HEK293 (cell line): ENCODE results near the gene CYBRD1.
A peak's percentile ranks its signal among the peaks of the same experiment; 100 is the strongest.
"Not testable (repeated sequence)": the region's sequence is repeated elsewhere in the genome, so short reads cannot be mapped to it uniquely, and the experiment has no call there.

Experiments used
- CTCF ChIA-PET: fragments of 350-600 bp; formaldehyde crosslinking; extraction: SDS; loops from one replicate; lab custom pipeline; 2021; ENCODE audit warnings: antibody characterized with exemption; lab: Yijun Ruan, JAX
- POLR2A ChIA-PET: fragments of 300-600 bp; formaldehyde crosslinking; extraction: SDS; loops from one replicate; lab custom pipeline; 2020; ENCODE audit warnings: antibody characterized with exemption, inconsistent platforms; lab: Yijun Ruan, JAX
- H3K27ac ChIP-seq: fragments of 200-500 bp; sonication (Bioruptor generic); 2 replicates; pipeline ENCODE4 v1.5.1; 2014; ENCODE audit warnings: low read depth, low read length, control low read depth, inconsistent platforms; ENCODE audit errors: extremely low read depth
- H3K36me3 ChIP-seq, 2 experiments: fragments of 200-500 bp in 1 of 2; sonication (Bioruptor generic) in 1 of 2; 1 replicate in 1 of 2; 2 replicates in 1 of 2; pipeline ENCODE4 v1.5.1; 2014 to 2017; ENCODE audit warnings: inconsistent platforms in 2 of 2, low read length in 2 of 2; ENCODE audit not compliant: control insufficient read depth in 2 of 2, insufficient read depth in 1 of 2
- H3K4me1 ChIP-seq: fragments of 200-500 bp; sonication (Bioruptor generic); 2 replicates; pipeline ENCODE4 v1.5.1; 2014; ENCODE audit warnings: mild to moderate bottlenecking, low read length, inconsistent platforms; ENCODE audit not compliant: control insufficient read depth, insufficient read depth
- H3K4me3 ChIP-seq: 2 replicates; pipeline ENCODE4 v1.5.1; 2011; ENCODE audit warnings: low read depth, mild to moderate bottlenecking, control low read depth, low read length, moderate library complexity
- H3K9me3 ChIP-seq: fragments of 200-500 bp; sonication (Bioruptor generic); 2 replicates; pipeline ENCODE4 v1.5.1; 2014; ENCODE audit warnings: low read depth, low read length, inconsistent platforms; ENCODE audit not compliant: control insufficient read depth, insufficient read depth
- GLI2 ChIP-seq: fragments of 450-650 bp; formaldehyde crosslinking; IDR thresholded peaks from 2 replicates; pipeline ENCODE4; 2017; ENCODE audit warnings: missing biosample characterization, missing genetic modification characterization, low read depth, borderline replicate concordance
- GLIS1 ChIP-seq: fragments of 450-650 bp; formaldehyde crosslinking; IDR thresholded peaks from 2 replicates; pipeline ENCODE4 v1.5.1; 2016; ENCODE audit warnings: missing biosample characterization, missing genetic modification characterization
- OSR2 ChIP-seq: fragments of 450-650 bp; formaldehyde crosslinking; IDR thresholded peaks from 2 replicates; pipeline ENCODE4 v1.5.1; 2016; ENCODE audit warnings: missing biosample characterization, missing genetic modification characterization
- PRDM1 ChIP-seq: fragments of 450-650 bp; formaldehyde crosslinking; IDR thresholded peaks from 2 replicates; pipeline ENCODE4; 2016; ENCODE audit warnings: missing biosample characterization, missing genetic modification characterization
- SALL2 ChIP-seq: fragments of 450-650 bp; formaldehyde crosslinking; IDR thresholded peaks from 2 replicates; pipeline ENCODE4 v1.5.0; 2017; ENCODE audit warnings: missing biosample characterization, mild to moderate bottlenecking, missing genetic modification characterization, borderline replicate concordance
- SETDB1 ChIP-seq: IDR thresholded peaks from one replicate; pipeline ENCODE4 v1.6.1; 2017; ENCODE audit warnings: mild to moderate bottlenecking, low read length, moderate library complexity, mixed read lengths; ENCODE audit not compliant: insufficient read length
- TCF7L2 ChIP-seq: IDR thresholded peaks from 2 replicates; pipeline ENCODE4 v1.6.1; 2011; ENCODE audit warnings: low read depth, mild to moderate bottlenecking, inconsistent platforms, low read length, moderate library complexity, borderline replicate concordance
- ZBTB7A ChIP-seq: fragments of 450-650 bp; formaldehyde crosslinking; IDR thresholded peaks from 2 replicates; pipeline ENCODE4 v1.5.1; 2016; ENCODE audit warnings: low read depth, missing biosample characterization, missing genetic modification characterization
- ZFHX2 ChIP-seq: fragments of 450-650 bp; formaldehyde crosslinking; conservative IDR thresholded peaks from 2 replicates; pipeline ENCODE4 v1.5.1; 2016; ENCODE audit warnings: missing biosample characterization, missing genetic modification characterization
- ZNF112 ChIP-seq: fragments of 450-650 bp; formaldehyde crosslinking; IDR thresholded peaks from 2 replicates; pipeline ENCODE4 v1.5.0; 2017; ENCODE audit warnings: missing biosample characterization, missing genetic modification characterization
- ZNF2 ChIP-seq: fragments of 450-650 bp; formaldehyde crosslinking; IDR thresholded peaks from 2 replicates; pipeline ENCODE4 v1.5.1; 2016; ENCODE audit warnings: missing biosample characterization, missing genetic modification characterization
- ZNF311 ChIP-seq: fragments of 450-650 bp; formaldehyde crosslinking; IDR thresholded peaks from 2 replicates; pipeline ENCODE4 v1.5.1; 2017; ENCODE audit warnings: missing biosample characterization, missing genetic modification characterization, borderline replicate concordance
- ZNF426 ChIP-seq: fragments of 450-650 bp; formaldehyde crosslinking; IDR thresholded peaks from 2 replicates; pipeline ENCODE4 v1.5.1; 2017; ENCODE audit warnings: missing biosample characterization, missing genetic modification characterization, mild to moderate bottlenecking, inconsistent platforms, moderate library complexity
- ZNF561 ChIP-seq: fragments of 450-650 bp; IDR thresholded peaks from 2 replicates; pipeline ENCODE4 v1.5.1; 2018; ENCODE audit warnings: missing biosample characterization, missing genetic modification characterization, borderline replicate concordance
- ZNF585B ChIP-seq: fragments of 450-650 bp; formaldehyde crosslinking; IDR thresholded peaks from 2 replicates; pipeline ENCODE4 v1.5.1; 2016; ENCODE audit warnings: missing biosample characterization, missing genetic modification characterization
- ZNF600 ChIP-seq: fragments of 450-650 bp; formaldehyde crosslinking; IDR thresholded peaks from 2 replicates; pipeline ENCODE4 v1.5.1; 2016; ENCODE audit warnings: missing biosample characterization, missing genetic modification characterization
- ZNF677 ChIP-seq: fragments of 450-650 bp; IDR thresholded peaks from 2 replicates; pipeline ENCODE4 v1.5.0; 2018; ENCODE audit warnings: missing biosample characterization, mild to moderate bottlenecking, missing genetic modification characterization, moderate library complexity
- ZNF76 ChIP-seq: fragments of 450-650 bp; formaldehyde crosslinking; IDR thresholded peaks from 2 replicates; pipeline ENCODE4; 2016; ENCODE audit warnings: low read depth, missing biosample characterization, missing genetic modification characterization, borderline replicate concordance
- TF ChIP-seq, protein P1 (sequence below): fragments of 450-650 bp; formaldehyde crosslinking; IDR thresholded peaks from 2 replicates; pipeline ENCODE4 v1.5.1; 2016; ENCODE audit warnings: missing biosample characterization, missing genetic modification characterization
- TF ChIP-seq, protein P2 (sequence below): fragments of 450-650 bp; formaldehyde crosslinking; IDR thresholded peaks from 2 replicates; pipeline ENCODE4 v1.5.1; 2016; ENCODE audit warnings: missing biosample characterization, missing genetic modification characterization
- TF ChIP-seq, protein P3 (sequence below): fragments of 450-650 bp; formaldehyde crosslinking; IDR thresholded peaks from 2 replicates; pipeline ENCODE4 v1.5.1; 2017; ENCODE audit warnings: missing biosample characterization, missing genetic modification characterization
- TF ChIP-seq, protein P4 (sequence below): fragments of 450-650 bp; formaldehyde crosslinking; IDR thresholded peaks from 2 replicates; pipeline ENCODE4 v1.5.1; 2016; ENCODE audit warnings: missing biosample characterization, missing genetic modification characterization

Gene CYBRD1

DNA sequence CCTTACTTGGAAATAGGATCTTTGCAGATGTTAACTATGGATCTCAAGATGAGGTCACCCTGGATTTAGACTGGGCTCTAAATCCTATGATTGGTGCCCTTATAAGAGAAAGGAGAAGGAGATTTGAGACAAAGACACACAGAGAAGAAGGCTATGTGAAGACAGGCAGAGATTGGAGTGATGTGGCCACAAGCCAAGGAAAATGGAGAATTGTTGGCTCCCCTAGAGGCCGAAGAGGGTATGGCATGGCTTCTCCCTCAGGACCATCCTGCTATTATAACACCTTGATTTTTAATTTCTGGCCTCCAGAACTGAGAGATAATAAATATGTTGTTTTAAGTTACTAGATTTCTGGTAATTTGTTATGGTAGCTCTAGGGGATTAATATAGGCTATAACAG lies 7.6 kb downstream of the CYBRD1 start (continued):
- TF ChIP-seq, protein P1, sequence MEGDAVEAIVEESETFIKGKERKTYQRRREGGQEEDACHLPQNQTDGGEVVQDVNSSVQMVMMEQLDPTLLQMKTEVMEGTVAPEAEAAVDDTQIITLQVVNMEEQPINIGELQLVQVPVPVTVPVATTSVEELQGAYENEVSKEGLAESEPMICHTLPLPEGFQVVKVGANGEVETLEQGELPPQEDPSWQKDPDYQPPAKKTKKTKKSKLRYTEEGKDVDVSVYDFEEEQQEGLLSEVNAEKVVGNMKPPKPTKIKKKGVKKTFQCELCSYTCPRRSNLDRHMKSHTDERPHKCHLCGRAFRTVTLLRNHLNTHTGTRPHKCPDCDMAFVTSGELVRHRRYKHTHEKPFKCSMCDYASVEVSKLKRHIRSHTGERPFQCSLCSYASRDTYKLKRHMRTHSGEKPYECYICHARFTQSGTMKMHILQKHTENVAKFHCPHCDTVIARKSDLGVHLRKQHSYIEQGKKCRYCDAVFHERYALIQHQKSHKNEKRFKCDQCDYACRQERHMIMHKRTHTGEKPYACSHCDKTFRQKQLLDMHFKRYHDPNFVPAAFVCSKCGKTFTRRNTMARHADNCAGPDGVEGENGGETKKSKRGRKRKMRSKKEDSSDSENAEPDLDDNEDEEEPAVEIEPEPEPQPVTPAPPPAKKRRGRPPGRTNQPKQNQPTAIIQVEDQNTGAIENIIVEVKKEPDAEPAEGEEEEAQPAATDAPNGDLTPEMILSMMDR (tag by site-specific recombination) = 0 out of 2 replicates have a peak, but pooled peaks have one; percentile 45
- TF ChIP-seq TCF7L2 = no peak
- TF ChIP-seq OSR2 (tag by site-specific recombination) = no peak
- TF ChIP-seq ZNF561 (tag by site-specific recombination) = no peak
- no peak for TF ChIP-seq ZNF426 (tag by site-specific recombination)
- TF ChIP-seq ZNF311 (tag by site-specific recombination) = no peak
- TF ChIP-seq ZNF677 (tag by site-specific recombination) = no peak
- TF ChIP-seq ZNF112 (tag by site-specific recombination) = no peak

DNA sequence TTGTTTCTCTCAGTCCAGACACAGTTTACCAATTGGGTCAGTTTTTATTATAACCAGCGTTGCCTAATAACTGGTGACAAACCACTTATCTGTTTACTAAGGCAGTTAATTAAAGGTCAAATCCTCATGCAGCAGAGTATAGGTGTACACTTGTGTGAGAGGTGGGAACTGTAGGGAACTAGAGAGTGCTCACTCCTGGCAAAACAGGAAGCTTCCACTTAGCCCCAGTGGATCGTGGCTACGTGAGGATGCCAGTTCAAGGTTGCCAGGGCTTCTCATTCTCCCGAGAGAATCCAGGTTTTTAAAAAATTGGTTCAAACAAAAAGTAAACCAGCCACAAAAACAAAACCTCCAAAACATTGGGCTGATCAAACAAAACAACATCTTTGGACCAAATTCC lies 8.1 kb downstream of the CYBRD1 start:
- H3K36me3 ChIP-seq = no peaks in the 10 kb centered on the region
- H3K4me3 ChIP-seq = no peak overlapping the region
- H3K9me3 ChIP-seq = no peaks in the 10 kb centered on the region
- 0 out of 2 replicates have a peak, but pooled peaks cover 2% of the 10 kb centered on the region for H3K4me1 ChIP-seq
- H3K27ac ChIP-seq = no peak overlapping the region
- ChIA-PET CTCF (interaction anchor here (0.5 to 1.5 kb wide), 6 partner anchors 8 to 576 kb away, joined by 3 to 6 read pairs (median 4); no protein-coding TSS in a partner anchor), POLR2A (no interaction called here)
- TF ChIP-seq, protein P2, sequence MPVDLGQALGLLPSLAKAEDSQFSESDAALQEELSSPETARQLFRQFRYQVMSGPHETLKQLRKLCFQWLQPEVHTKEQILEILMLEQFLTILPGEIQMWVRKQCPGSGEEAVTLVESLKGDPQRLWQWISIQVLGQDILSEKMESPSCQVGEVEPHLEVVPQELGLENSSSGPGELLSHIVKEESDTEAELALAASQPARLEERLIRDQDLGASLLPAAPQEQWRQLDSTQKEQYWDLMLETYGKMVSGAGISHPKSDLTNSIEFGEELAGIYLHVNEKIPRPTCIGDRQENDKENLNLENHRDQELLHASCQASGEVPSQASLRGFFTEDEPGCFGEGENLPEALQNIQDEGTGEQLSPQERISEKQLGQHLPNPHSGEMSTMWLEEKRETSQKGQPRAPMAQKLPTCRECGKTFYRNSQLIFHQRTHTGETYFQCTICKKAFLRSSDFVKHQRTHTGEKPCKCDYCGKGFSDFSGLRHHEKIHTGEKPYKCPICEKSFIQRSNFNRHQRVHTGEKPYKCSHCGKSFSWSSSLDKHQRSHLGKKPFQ (tag by site-specific recombination) = peak; percentile 49; the same call in 1 of the 2 replicates
- TF ChIP-seq, protein P3, sequence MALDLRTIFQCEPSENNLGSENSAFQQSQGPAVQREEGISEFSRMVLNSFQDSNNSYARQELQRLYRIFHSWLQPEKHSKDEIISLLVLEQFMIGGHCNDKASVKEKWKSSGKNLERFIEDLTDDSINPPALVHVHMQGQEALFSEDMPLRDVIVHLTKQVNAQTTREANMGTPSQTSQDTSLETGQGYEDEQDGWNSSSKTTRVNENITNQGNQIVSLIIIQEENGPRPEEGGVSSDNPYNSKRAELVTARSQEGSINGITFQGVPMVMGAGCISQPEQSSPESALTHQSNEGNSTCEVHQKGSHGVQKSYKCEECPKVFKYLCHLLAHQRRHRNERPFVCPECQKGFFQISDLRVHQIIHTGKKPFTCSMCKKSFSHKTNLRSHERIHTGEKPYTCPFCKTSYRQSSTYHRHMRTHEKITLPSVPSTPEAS (tag by site-specific recombination) = no peak
- TF ChIP-seq, all 188 proteins: peak for 1

DNA sequence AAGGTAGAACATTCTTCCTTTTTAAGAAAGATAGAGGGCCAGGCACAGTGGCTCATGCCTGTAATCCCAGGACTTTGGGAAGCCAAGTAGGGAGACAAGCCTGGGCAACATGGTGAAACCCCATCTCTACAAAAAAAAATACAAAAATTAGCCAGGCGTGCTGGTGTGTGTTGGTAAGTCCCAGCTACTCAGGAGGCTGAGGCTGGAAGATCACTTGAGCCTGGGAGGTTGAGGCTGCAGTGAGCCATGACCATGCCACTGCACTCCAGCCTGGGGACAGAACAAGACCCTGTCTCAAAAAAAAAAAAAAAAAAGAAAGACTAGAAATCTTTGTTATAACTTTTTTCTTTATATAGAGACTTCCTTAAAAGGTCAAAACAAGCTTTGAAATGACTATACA lies 8.6 kb downstream of the CYBRD1 start:
- H3K27ac ChIP-seq, H3K4me3 ChIP-seq, H3K36me3 ChIP-seq, H3K4me1 ChIP-seq, H3K9me3 ChIP-seq: not testable (repeated sequence)
- POLR2A ChIA-PET = interaction anchor here (0.7 kb wide), 1 partner anchor 66 kb away, joined by 7 read pairs; no protein-coding TSS in a partner anchor
- CTCF ChIA-PET = interaction anchor here (0.5 to 1.4 kb wide), 7 partner anchors 9 to 576 kb away, joined by 3 to 5 read pairs (median 3); partner anchors contain the start of gene CYBRD1

DNA sequence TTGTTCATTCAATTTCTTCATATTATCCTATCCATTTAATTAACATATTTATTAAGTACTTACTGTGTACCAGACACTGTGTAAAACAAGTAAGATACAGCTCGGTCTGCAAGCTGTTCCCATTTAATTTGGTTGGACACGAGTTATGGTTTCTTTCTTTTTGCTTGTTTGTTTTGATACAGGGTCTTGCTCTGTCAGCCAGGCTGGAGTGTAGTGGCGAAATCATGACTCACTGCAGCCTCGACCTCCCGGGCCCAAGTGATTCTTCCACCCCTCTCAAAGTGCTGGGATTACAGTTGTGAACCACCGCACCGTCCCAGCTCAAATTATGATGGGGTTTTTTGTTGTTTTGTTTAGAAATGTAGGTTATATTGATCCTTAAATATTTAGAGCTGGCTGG lies 9.0 kb downstream of the CYBRD1 start:
- Histone ChIP-seq H3K36me3 (no peaks in the 10 kb centered on the region), H3K4me1 (0 out of 2 replicates have a peak, but pooled peaks cover 2% of the 10 kb centered on the region), H3K4me3 (no peak overlapping the region), H3K9me3 (no peaks in the 10 kb centered on the region), H3K27ac (no peak overlapping the region)
- ChIA-PET CTCF (interaction anchor here (0.6 to 1.9 kb wide), 6 partner anchors 9 to 26 kb away, joined by 3 to 5 read pairs (median 4); partner anchors contain the start of gene CYBRD1), POLR2A (interaction anchor here (0.7 to 0.8 kb wide), 2 partner anchors 8 to 67 kb away, joined by 3 to 7 read pairs; no protein-coding TSS in a partner anchor)
- TF ChIP-seq ZNF585B (tag by site-specific recombination) (no peak), ZFHX2 (tag by site-specific recombination) (no peak), SETDB1 (no peak), PRDM1 (tag by site-specific recombination) (no peak), GLIS1 (tag by site-specific recombination) (peak; percentile 45; the same call in 1 of the 2 replicates), ZNF2 (tag by site-specific recombination) (peak; percentile 94), ZNF76 (tag by site-specific recombination) (no peak), ZBTB7A (tag by site-specific recombination) (no peak), GLI2 (tag by site-specific recombination) (no peak), ZNF600 (0 out of 2 replicates have a peak, but pooled peaks have one; percentile 24), SALL2 (tag by site-specific recombination) (no peak)
- TF ChIP-seq, protein P3 (tag by site-specific recombination) = no peak
- TF ChIP-seq, protein P4, sequence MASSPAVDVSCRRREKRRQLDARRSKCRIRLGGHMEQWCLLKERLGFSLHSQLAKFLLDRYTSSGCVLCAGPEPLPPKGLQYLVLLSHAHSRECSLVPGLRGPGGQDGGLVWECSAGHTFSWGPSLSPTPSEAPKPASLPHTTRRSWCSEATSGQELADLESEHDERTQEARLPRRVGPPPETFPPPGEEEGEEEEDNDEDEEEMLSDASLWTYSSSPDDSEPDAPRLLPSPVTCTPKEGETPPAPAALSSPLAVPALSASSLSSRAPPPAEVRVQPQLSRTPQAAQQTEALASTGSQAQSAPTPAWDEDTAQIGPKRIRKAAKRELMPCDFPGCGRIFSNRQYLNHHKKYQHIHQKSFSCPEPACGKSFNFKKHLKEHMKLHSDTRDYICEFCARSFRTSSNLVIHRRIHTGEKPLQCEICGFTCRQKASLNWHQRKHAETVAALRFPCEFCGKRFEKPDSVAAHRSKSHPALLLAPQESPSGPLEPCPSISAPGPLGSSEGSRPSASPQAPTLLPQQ (tag by site-specific recombination) = peak; percentile 40; the same call in 1 of the 2 replicates
